ENCODE results near the gene BEX4. TPM values are rescaled to one million over a fixed set of nuclear protein-coding genes. Genes with fewer than 3 reads are reported as not detected.
A peak's percentile ranks its signal among the peaks of the same experiment; 100 is the strongest.
"Not testable (repeated sequence)": the region's sequence is repeated elsewhere in the genome, so short reads cannot be mapped to it uniquely, and the experiment has no call there.

The BEX4 gene
- total RNA-seq, 3 donors from 2014 or later, result 8.5 to 10.7 (median 8.7) TPM

GRCh38 chrX:103212749-103213457 lies 2.0 kb upstream of the BEX4 start:
- ATAC-seq (no peak), DNase-seq (no peak)
- H3K4me3 Mint-ChIP-seq, result no peak overlapping the region
- no peaks in the 10 kb centered on the region for H3K27me3 Mint-ChIP-seq (ENCODE audit: low read depth)
- peaks cover 14% of the 10 kb centered on the region for H3K4me1 Mint-ChIP-seq (ENCODE audit: low read depth)
- H3K9me3 Mint-ChIP-seq, result no peaks in the 10 kb centered on the region
- H3K36me3 Mint-ChIP-seq (ENCODE audit: insufficient read depth), result no peaks in the 10 kb centered on the region

GRCh38 chrX:103215425-103215991 lies 600 bp downstream of the BEX4 start:
- Mint-ChIP-seq H3K4me1 (ENCODE audit: low read depth) (peaks cover 14% of the 10 kb centered on the region), H3K27me3 (ENCODE audit: low read depth) (no peaks in the 10 kb centered on the region), H3K9me3 (no peaks in the 10 kb centered on the region), H3K4me3 (peak overlapping the region; percentile 68), H3K36me3 (ENCODE audit: insufficient read depth) (no peaks in the 10 kb centered on the region)
- ATAC-seq (peak; percentile 47 to 51), DNase-seq (peak; percentile 14)

- Mint-ChIP-seq H3K27me3 (ENCODE audit: low read depth) (peaks cover 6% of the 10 kb centered on the region), H3K36me3 (ENCODE audit: insufficient read depth) (no peaks in the 10 kb centered on the region), H3K4me1 (ENCODE audit: low read depth) (peaks cover 9% of the 10 kb centered on the region), H3K9me3 (no peaks in the 10 kb centered on the region), H3K4me3 (no peak overlapping the region)
- DNase-seq (no peak), ATAC-seq (no peak)
Measured at GRCh38 chrX:103220511-103221323, 5.8 kb downstream of the BEX4 start.

DNA sequence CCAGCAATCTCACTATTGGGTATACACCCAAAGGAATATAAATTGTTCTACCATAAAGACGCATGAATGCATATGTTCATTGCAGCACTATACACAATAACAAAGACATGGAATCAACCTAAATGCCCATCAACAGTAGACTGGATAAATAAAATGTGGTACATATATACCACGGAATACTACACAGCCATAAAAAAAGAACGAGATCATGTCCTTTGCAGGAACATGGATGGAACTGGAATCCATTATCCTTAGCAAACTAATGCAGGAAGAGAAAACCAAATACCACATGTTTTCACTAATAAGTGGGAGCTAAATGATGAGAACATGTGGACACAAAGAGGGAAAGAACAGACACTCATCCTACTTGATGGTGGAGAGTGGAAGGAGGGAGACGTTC lies 11.0 kb downstream of the BEX4 start:
- not testable (repeated sequence) for H3K4me1 Mint-ChIP-seq (ENCODE audit: low read depth); H3K27me3 Mint-ChIP-seq (ENCODE audit: low read depth); ATAC-seq; H3K36me3 Mint-ChIP-seq (ENCODE audit: insufficient read depth); H3K4me3 Mint-ChIP-seq; H3K9me3 Mint-ChIP-seq; DNase-seq

DNA sequence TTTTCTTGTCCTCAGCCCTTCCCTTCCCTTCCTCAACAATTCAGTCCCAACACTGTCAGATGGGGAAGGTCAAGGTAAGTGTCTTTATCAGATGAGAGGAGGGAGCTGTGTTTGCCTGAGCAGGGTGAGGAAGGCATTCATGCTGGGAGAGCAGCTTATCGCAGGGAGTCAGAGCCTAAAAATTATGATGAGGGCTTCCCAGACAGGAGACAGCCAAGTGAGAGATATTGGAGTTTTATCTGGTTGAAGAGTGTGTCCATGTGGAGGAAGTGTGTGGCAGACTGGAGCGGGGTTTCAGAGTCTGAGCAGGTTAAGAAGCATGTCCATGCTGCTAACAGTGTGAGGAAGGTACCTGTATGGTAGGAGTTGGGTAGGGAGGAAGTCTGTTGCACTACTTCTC lies 18.4 kb downstream of the BEX4 start:
- no peaks in the 10 kb centered on the region for H3K9me3 Mint-ChIP-seq
- H3K4me1 Mint-ChIP-seq (ENCODE audit: low read depth), result no peaks in the 10 kb centered on the region
- DNase-seq (no peak), ATAC-seq (no peak)
- H3K4me3 Mint-ChIP-seq, result no peak overlapping the region
- no peaks in the 10 kb centered on the region for H3K36me3 Mint-ChIP-seq (ENCODE audit: insufficient read depth)
- H3K27me3 Mint-ChIP-seq (ENCODE audit: low read depth), result peaks cover 5% of the 10 kb centered on the region

DNA sequence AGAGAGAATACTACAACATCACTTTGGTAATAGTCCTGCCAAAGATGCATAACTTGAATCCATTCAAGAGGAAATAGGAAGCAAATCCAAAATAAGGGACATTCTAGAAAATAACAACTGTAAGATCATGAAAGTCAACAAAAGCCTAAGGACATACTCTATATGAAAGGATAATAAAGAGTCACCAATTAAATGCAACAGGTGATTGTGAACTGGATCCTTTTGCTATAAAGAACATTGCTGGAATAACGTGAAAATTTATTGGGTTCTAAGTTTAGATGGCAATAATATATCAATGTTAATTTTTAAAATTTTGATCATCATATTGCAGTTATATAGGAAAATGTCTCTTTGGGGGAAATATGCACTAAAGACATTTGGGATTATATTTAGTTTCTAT lies 20.0 kb downstream of the BEX4 start:
- H3K4me3 Mint-ChIP-seq, result no peak overlapping the region
- ATAC-seq (no peak), DNase-seq (no peak)
- no peaks in the 10 kb centered on the region for H3K36me3 Mint-ChIP-seq (ENCODE audit: insufficient read depth)
- H3K27me3 Mint-ChIP-seq (ENCODE audit: low read depth), result peaks cover 3% of the 10 kb centered on the region
- H3K9me3 Mint-ChIP-seq, result no peaks in the 10 kb centered on the region
- H3K4me1 Mint-ChIP-seq (ENCODE audit: low read depth), result no peaks in the 10 kb centered on the region

DNA sequence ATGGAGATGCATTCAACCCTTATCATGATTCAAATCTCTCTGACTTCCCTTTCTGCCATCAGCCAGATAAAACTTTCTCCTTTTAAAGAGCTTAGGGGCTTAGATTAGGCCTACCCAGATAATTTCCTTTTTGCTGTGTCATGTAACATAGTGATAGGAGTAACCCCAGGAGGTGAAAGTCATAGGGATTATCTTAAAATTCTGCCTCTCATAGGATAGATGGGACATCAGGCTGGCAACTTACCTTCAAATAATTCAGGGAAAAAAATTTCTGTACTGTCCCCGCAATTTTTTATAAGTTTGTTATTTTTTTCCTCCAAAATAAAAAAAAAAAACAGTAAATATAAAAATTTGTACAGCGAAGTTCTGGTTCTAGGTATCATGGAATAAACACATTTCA lies 20.7 kb downstream of the BEX4 start:
- DNase-seq; H3K36me3 Mint-ChIP-seq (ENCODE audit: insufficient read depth); ATAC-seq; H3K9me3 Mint-ChIP-seq; H3K27me3 Mint-ChIP-seq (ENCODE audit: low read depth); H3K4me3 Mint-ChIP-seq; H3K4me1 Mint-ChIP-seq (ENCODE audit: low read depth): not testable (repeated sequence)

GRCh38 chrX:103236296-103236695 lies 21.4 kb downstream of the BEX4 start:
- H3K4me3 Mint-ChIP-seq, result no peak overlapping the region
- peaks cover under 1% of the 10 kb centered on the region for H3K27me3 Mint-ChIP-seq (ENCODE audit: low read depth)
- no peaks in the 10 kb centered on the region for H3K4me1 Mint-ChIP-seq (ENCODE audit: low read depth)
- DNase-seq, result no peak
- no peaks in the 10 kb centered on the region for H3K9me3 Mint-ChIP-seq
- ATAC-seq, result no peak
- H3K36me3 Mint-ChIP-seq (ENCODE audit: insufficient read depth), result no peaks in the 10 kb centered on the region

GRCh38 chrX:103240155-103240554 lies 25.2 kb downstream of the BEX4 start:
- Mint-ChIP-seq H3K27me3 (ENCODE audit: low read depth) (peaks cover 3% of the 10 kb centered on the region), H3K4me1 (ENCODE audit: low read depth) (no peaks in the 10 kb centered on the region), H3K36me3 (ENCODE audit: insufficient read depth) (no peaks in the 10 kb centered on the region), H3K9me3 (no peaks in the 10 kb centered on the region), H3K4me3 (no peak overlapping the region)
- ATAC-seq (no peak), DNase-seq (no peak)

DNA sequence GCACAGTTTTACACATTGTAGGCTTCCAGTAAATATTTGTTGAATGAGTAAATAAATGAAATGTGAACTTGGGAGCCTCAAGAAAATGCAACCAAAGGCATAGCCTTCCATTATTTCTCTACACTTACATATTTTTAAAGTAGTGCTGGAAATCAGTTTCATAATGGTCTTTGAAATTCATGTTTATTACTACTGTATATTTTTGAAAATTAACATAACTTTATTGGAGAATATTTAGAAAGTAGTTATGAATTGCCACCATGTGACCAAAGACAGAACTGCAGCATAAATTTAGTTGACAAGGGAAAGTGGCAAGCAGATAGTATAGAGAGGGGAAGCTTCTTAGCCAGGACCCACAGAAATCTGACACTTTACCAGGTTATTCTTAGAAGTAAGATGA lies 33.6 kb downstream of the BEX4 start:
- peaks cover 2% of the 10 kb centered on the region for H3K4me1 Mint-ChIP-seq (ENCODE audit: low read depth)
- ATAC-seq (peak in 1 of 2 donors; percentile 25), DNase-seq (no peak)
- H3K9me3 Mint-ChIP-seq, result no peaks in the 10 kb centered on the region
- no peak overlapping the region for H3K4me3 Mint-ChIP-seq
- no peaks in the 10 kb centered on the region for H3K27me3 Mint-ChIP-seq (ENCODE audit: low read depth)
- H3K36me3 Mint-ChIP-seq (ENCODE audit: insufficient read depth), result peaks cover 6% of the 10 kb centered on the region

GRCh38 chrX:103249805-103250204 lies 34.9 kb downstream of the BEX4 start:
- ATAC-seq, result no peak
- Mint-ChIP-seq H3K4me1 (ENCODE audit: low read depth) (peaks cover 9% of the 10 kb centered on the region), H3K9me3 (no peaks in the 10 kb centered on the region), H3K27me3 (ENCODE audit: low read depth) (no peaks in the 10 kb centered on the region), H3K36me3 (ENCODE audit: insufficient read depth) (peaks cover 8% of the 10 kb centered on the region), H3K4me3 (no peak overlapping the region)
- DNase-seq, result no peak

- H3K4me1 Mint-ChIP-seq (ENCODE audit: low read depth), result peaks cover 15% of the 10 kb centered on the region
- H3K4me3 Mint-ChIP-seq, result no peak overlapping the region
- ATAC-seq (no peak), DNase-seq (no peak)
- H3K36me3 Mint-ChIP-seq (ENCODE audit: insufficient read depth), result peaks cover 8% of the 10 kb centered on the region
- H3K27me3 Mint-ChIP-seq (ENCODE audit: low read depth), result no peaks in the 10 kb centered on the region
- no peaks in the 10 kb centered on the region for H3K9me3 Mint-ChIP-seq
Measured at GRCh38 chrX:103250977-103251376, 36.1 kb downstream of the BEX4 start.

GRCh38 chrX:103253608-103254007 lies 38.7 kb downstream of the BEX4 start:
- H3K4me3 Mint-ChIP-seq, result peak overlapping the region; percentile 96
- ATAC-seq (no peak), DNase-seq (no peak)
- no peaks in the 10 kb centered on the region for H3K27me3 Mint-ChIP-seq (ENCODE audit: low read depth)
- no peaks in the 10 kb centered on the region for H3K9me3 Mint-ChIP-seq
- H3K4me1 Mint-ChIP-seq (ENCODE audit: low read depth), result peaks cover 15% of the 10 kb centered on the region
- H3K36me3 Mint-ChIP-seq (ENCODE audit: insufficient read depth), result peaks cover 8% of the 10 kb centered on the region

GRCh38 chrX:103254171-103254824 lies 39.4 kb downstream of the BEX4 start:
- no peaks in the 10 kb centered on the region for H3K9me3 Mint-ChIP-seq
- no peaks in the 10 kb centered on the region for H3K27me3 Mint-ChIP-seq (ENCODE audit: low read depth)
- H3K36me3 Mint-ChIP-seq (ENCODE audit: insufficient read depth), result peaks cover 8% of the 10 kb centered on the region
- DNase-seq (no peak), ATAC-seq (peak; percentile 23 to 47)
- H3K4me3 Mint-ChIP-seq, result peak overlapping the region; percentile 96
- H3K4me1 Mint-ChIP-seq (ENCODE audit: low read depth), result peaks cover 15% of the 10 kb centered on the region

All from activated T-cell treated with anti-CD3 and anti-CD28 coated beads, Interleukin-2, amount 50 U/mL, for 4 hours (primary cell).